Suprapubic skin (tissue), 4 donors: Measurements from ENCODE around the gene RIN1. TPM values are rescaled to one million over a fixed set of nuclear protein-coding genes. Genes with fewer than 3 reads are reported as not detected.
A peak's percentile ranks its signal among the peaks of the same experiment; 100 is the strongest.

Source experiments
- DNase-seq, 2 donors: peaks; one replicate each; pipeline ENCODE4 v3.0.0-alpha.2; 2019; ENCODE audit warnings: low spot score in 2 of 2
- H3K27ac ChIP-seq: fragments of 200-600 bp; sonication (generic); one replicate; pipeline ENCODE4 v1.5.1; 2019
- H3K27me3 ChIP-seq: fragments of 200-600 bp; sonication (generic); one replicate; pipeline ENCODE4 v1.5.1; 2019
- H3K36me3 ChIP-seq: fragments of 200-600 bp; sonication (generic); one replicate; pipeline ENCODE4 v1.5.1; 2019
- H3K4me1 ChIP-seq: fragments of 200-600 bp; sonication (generic); one replicate; pipeline ENCODE4 v1.5.1; 2019
- H3K4me3 ChIP-seq: fragments of 200-600 bp; sonication (generic); one replicate; pipeline ENCODE4 v1.5.1; 2019; ENCODE audit warnings: mild to moderate bottlenecking
- H3K9me3 ChIP-seq: fragments of 200-600 bp; sonication (generic); one replicate; pipeline ENCODE4 v1.5.1; 2019
- CTCF ChIP-seq, 2 donors: fragments of 200-600 bp in 1 of 2; fragments of 450-650 bp in 1 of 2; sonication (generic) in 1 of 2; IDR thresholded peaks; one replicate each; pipeline ENCODE4 v1.5.1; 2016 to 2019; ENCODE audit warnings: antibody characterized with exemption in 2 of 2, mild to moderate bottlenecking in 1 of 2, moderate library complexity in 1 of 2
- EP300 ChIP-seq: sonication (generic); formaldehyde crosslinking; IDR thresholded peaks from one replicate; pipeline ENCODE4 v1.6.1; 2017; ENCODE audit warnings: antibody characterized with exemption
- POLR2A ChIP-seq, 2 donors: fragments of 450-650 bp; IDR thresholded peaks; one replicate each; pipeline ENCODE4 v1.6.1; 2017; ENCODE audit warnings: antibody characterized with exemption in 2 of 2, mild to moderate bottlenecking in 2 of 2, moderate library complexity in 2 of 2
- POLR2AphosphoS5 ChIP-seq, 3 donors: sonication (generic); formaldehyde crosslinking; IDR thresholded peaks; one replicate each; pipeline ENCODE4 v1.6.1; 2017; ENCODE audit warnings: antibody characterized with exemption in 3 of 3
- WGBS: methylation state at CpG from one replicate; pipeline ENCODE4 v1.1.5; 2018; 5-methylcytosine and 5-hydroxymethylcytosine counted together
- total RNA-seq, 4 donors: library from RNA; depleted of rRNA; stranded (reverse); fragments of >200 nt; gene quantifications; one replicate each; pipeline ENCODE4 v1.1.0, GENCODE V29; 2016

Gene RIN1
- total RNA-seq, 4 donors from 2014 or later: 40.3 to 73.6 (median 60.3) TPM

GRCh38 chr11:66294626-66295620 is 41.3 kb downstream of the RIN1 start:
- Histone ChIP-seq H3K36me3 (no peaks in the 10 kb centered on the region), H3K4me1 (peaks cover 13% of the 10 kb centered on the region), H3K27me3 (peaks cover 55% of the 10 kb centered on the region), H3K27ac (no peak overlapping the region), H3K4me3 (no peak overlapping the region), H3K9me3 (no peaks in the 10 kb centered on the region)
- WGBS: 94% methylated on average over 25 of the region's 123 CpGs
- DNase-seq: no peak
- no peak for TF ChIP-seq EP300
- no peak for TF ChIP-seq CTCF (IDR thresholded peaks at IDR 0.05)
- no peak for TF ChIP-seq POLR2A (IDR thresholded peaks at IDR 0.05)
- no peak for TF ChIP-seq POLR2AphosphoS5 (IDR thresholded peaks at IDR 0.05)

- no peak for DNase-seq
- no peak for TF ChIP-seq POLR2A (IDR thresholded peaks at IDR 0.05)
- TF ChIP-seq POLR2AphosphoS5 (IDR thresholded peaks at IDR 0.05): no peak
- TF ChIP-seq CTCF (IDR thresholded peaks at IDR 0.05): no peak
- no peaks in the 10 kb centered on the region for H3K9me3 ChIP-seq
- no peak overlapping the region for H3K4me3 ChIP-seq
- H3K36me3 ChIP-seq: no peaks in the 10 kb centered on the region
- no peak overlapping the region for H3K27ac ChIP-seq
- 84% methylated on average over 9 of the region's 30 CpGs for whole genome bisulfite sequencing
- H3K27me3 ChIP-seq: peaks cover 55% of the 10 kb centered on the region
- peaks cover 19% of the 10 kb centered on the region for H3K4me1 ChIP-seq
These were observed 42.2 kb downstream of the RIN1 start for GRCh38 chr11:66293777-66294625.

- Histone ChIP-seq H3K4me1 (peaks cover 21% of the 10 kb centered on the region), H3K4me3 (no peak overlapping the region), H3K36me3 (no peaks in the 10 kb centered on the region), H3K9me3 (no peaks in the 10 kb centered on the region), H3K27ac (no peak overlapping the region), H3K27me3 (peaks cover 55% of the 10 kb centered on the region)
- no peak for TF ChIP-seq POLR2AphosphoS5 (IDR thresholded peaks at IDR 0.05)
- TF ChIP-seq POLR2A (IDR thresholded peaks at IDR 0.05): no peak
- TF ChIP-seq CTCF (IDR thresholded peaks at IDR 0.05): no peak
- 70% methylated on average over 4 of the region's 4 CpGs for WGBS
- no peak for DNase-seq
These were observed 42.9 kb downstream of the RIN1 start for GRCh38 chr11:66293352-66293751.

GRCh38 chr11:66292543-66293332 is 43.5 kb downstream of the RIN1 start:
- Histone ChIP-seq H3K9me3 (no peaks in the 10 kb centered on the region), H3K4me3 (peak overlapping the region; percentile 51), H3K27me3 (peaks cover 55% of the 10 kb centered on the region), H3K4me1 (peaks cover 27% of the 10 kb centered on the region), H3K36me3 (no peaks in the 10 kb centered on the region), H3K27ac (no peak overlapping the region)
- DNase-seq: peak in 1 of 2 donors; percentile 61
- no peak for TF ChIP-seq CTCF (IDR thresholded peaks at IDR 0.05)
- no peak for TF ChIP-seq EP300
- TF ChIP-seq POLR2AphosphoS5 (IDR thresholded peaks at IDR 0.05): no peak
- no peak for TF ChIP-seq POLR2A (IDR thresholded peaks at IDR 0.05)
- WGBS: 52% methylated on average over 16 of the region's 17 CpGs
